Gastroesophageal sphincter (tissue), 4 donors: ENCODE data around the gene GCN1. TPM values are rescaled to one million over a fixed set of nuclear protein-coding genes. Genes with fewer than 3 reads are reported as not detected.

Source experiments
- ATAC-seq: fragments of 150-250 bp; one replicate; pipeline ENCODE4 v1.9.1; 2016; ENCODE audit warnings: mild to moderate bottlenecking, moderate library complexity
- H3K27ac ChIP-seq, 4 donors: fragments of 200-600 bp; sonication (generic) in 3 of 4; 1 replicate in 3 of 4; 2 replicates in 1 of 4; pipeline ENCODE4 v1.5.1; 2016 to 2019
- H3K27me3 ChIP-seq: fragments of 200-600 bp; sonication (generic); one replicate; pipeline ENCODE4 v1.5.1; 2019
- H3K36me3 ChIP-seq, 2 donors: fragments of 200-600 bp; sonication (generic); one replicate each; pipeline ENCODE4 v1.5.1; 2019; ENCODE audit warnings: control low read depth in 1 of 2
- H3K4me1 ChIP-seq, 3 donors: fragments of 200-600 bp; sonication (generic); 1 replicate in 2 of 3; 2 replicates in 1 of 3; pipeline ENCODE4 v1.5.1; 2016 to 2019; ENCODE audit warnings: control low read depth in 2 of 3
- H3K4me3 ChIP-seq, 2 donors: fragments of 200-600 bp; sonication (generic); one replicate each; pipeline ENCODE4 v1.5.1; 2019; ENCODE audit warnings: mild to moderate bottlenecking in 1 of 2, moderate library complexity in 1 of 2
- H3K9me3 ChIP-seq, 3 donors: fragments of 200-600 bp; sonication (generic); one replicate each; pipeline ENCODE4 v1.5.1; 2017 to 2019; ENCODE audit warnings: control low read depth in 2 of 3
- EP300 ChIP-seq: sonication (generic); formaldehyde crosslinking; IDR thresholded peaks from one replicate; pipeline ENCODE4 v1.6.1; 2017; ENCODE audit warnings: antibody characterized with exemption, mild to moderate bottlenecking
- POLR2A ChIP-seq, 2 donors: fragments of 450-650 bp; IDR thresholded peaks; one replicate each; pipeline ENCODE4 v1.6.1; 2017; ENCODE audit warnings: antibody characterized with exemption in 2 of 2, mild to moderate bottlenecking in 2 of 2, moderate library complexity in 1 of 2
- POLR2AphosphoS5 ChIP-seq: sonication (generic); formaldehyde crosslinking; IDR thresholded peaks from one replicate; pipeline ENCODE4 v1.6.1; 2017; ENCODE audit warnings: antibody characterized with exemption
- WGBS, 2 donors: methylation state at CpG; one replicate each; pipeline ENCODE4 v1.1.5; 2018; ENCODE audit warnings: low coverage in 1 of 2; 5-methylcytosine and 5-hydroxymethylcytosine counted together
- total RNA-seq, 4 donors: library from RNA; depleted of rRNA; stranded (reverse); fragments of >200 nt; gene quantifications; one replicate each; pipeline ENCODE4 v1.1.0, GENCODE V29; 2016
- TF ChIP-seq, protein P1 (sequence below), 4 experiments: fragments of 200-600 bp in 2 of 4; fragments of 450-650 bp in 2 of 4; sonication (generic) in 1 of 4; IDR thresholded peaks; one replicate each; pipeline ENCODE4 v1.5.1; 2017 to 2019; ENCODE audit warnings: antibody characterized with exemption in 4 of 4, mild to moderate bottlenecking in 2 of 4, moderate library complexity in 2 of 4

Gene GCN1
- total RNA-seq, 4 donors from 2014 or later: 39.3 to 82.2 (median 56.0) TPM

DNA sequence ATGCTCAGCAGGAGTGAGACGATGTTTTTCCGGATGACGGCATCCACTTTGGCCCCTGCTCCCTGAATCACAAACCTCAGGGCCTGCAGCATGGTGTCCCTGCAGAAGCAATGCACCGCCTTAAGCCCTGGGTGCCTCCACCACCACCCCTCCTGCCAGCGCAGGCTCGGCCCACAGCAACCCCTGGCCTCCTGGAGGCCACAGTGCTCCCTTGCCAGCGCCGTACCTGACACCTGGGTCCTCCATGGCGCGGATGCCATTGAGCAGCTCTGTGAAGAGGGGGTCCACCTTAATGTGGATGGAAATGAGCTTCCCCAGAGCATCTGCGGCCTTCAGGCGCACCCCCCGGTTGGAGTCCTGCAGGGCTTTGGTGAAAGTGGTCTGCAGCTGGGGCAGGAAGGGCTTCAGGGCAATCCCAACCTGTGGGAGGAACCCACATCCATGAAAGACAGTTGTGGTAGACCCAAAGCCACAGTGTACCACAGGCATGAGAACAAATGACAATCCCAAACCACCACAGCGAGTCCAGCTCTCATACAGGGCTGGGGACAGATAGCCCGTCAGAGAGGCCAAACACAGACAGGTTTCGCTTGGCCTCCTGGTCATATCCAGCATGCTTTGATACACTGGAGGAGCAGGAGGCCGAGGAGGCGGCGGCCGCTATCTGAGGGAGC is 60.1 kb downstream of the GCN1 start:
- Histone ChIP-seq H3K27me3 (no peaks in the 10 kb centered on the region), H3K4me3 (no peak overlapping the region), H3K4me1 (no peaks in the 10 kb centered on the region), H3K36me3 (peaks cover 0 to 100% of the 10 kb centered on the region in 2 donors), H3K9me3 (no peaks in the 10 kb centered on the region), H3K27ac (no peak overlapping the region)
- no peak for ATAC-seq
- 100% methylated on average over 2 of the region's 20 CpGs; no CpG with 5 or more reads in 1 of the 2 donors for WGBS, 2 donors
- TF ChIP-seq POLR2A (IDR thresholded peaks at IDR 0.05): no peak
- TF ChIP-seq, protein P1, sequence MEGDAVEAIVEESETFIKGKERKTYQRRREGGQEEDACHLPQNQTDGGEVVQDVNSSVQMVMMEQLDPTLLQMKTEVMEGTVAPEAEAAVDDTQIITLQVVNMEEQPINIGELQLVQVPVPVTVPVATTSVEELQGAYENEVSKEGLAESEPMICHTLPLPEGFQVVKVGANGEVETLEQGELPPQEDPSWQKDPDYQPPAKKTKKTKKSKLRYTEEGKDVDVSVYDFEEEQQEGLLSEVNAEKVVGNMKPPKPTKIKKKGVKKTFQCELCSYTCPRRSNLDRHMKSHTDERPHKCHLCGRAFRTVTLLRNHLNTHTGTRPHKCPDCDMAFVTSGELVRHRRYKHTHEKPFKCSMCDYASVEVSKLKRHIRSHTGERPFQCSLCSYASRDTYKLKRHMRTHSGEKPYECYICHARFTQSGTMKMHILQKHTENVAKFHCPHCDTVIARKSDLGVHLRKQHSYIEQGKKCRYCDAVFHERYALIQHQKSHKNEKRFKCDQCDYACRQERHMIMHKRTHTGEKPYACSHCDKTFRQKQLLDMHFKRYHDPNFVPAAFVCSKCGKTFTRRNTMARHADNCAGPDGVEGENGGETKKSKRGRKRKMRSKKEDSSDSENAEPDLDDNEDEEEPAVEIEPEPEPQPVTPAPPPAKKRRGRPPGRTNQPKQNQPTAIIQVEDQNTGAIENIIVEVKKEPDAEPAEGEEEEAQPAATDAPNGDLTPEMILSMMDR (IDR thresholded peaks at IDR 0.05): no peak
- no peak for TF ChIP-seq EP300
- TF ChIP-seq POLR2AphosphoS5: no peak

DNA sequence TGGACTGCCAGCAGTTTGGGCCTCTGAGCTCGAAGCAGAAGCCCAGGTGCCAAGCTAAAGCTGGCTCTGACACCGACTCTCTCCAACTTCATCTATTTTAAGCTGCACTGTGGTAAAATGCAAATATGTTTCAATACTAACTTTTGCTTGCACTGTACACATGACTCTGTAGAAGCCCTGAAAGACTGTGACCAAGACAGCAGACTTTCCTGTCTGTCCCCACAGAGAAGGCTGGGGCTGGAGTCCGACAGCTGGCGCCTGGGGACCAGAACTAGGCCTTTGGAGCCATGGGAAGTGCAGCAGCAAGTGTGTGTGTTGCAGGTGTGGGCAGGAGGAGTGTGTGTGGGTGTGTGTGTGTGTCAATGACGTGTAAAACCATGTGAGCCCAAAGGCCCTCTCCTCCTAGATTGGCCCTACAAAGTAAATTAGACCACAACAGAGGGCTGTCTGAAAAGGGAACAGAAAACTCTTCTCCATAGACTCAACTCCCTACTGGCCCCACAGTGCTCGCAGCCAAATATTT is 61.6 kb downstream of the GCN1 start:
- ATAC-seq: no peak

DNA sequence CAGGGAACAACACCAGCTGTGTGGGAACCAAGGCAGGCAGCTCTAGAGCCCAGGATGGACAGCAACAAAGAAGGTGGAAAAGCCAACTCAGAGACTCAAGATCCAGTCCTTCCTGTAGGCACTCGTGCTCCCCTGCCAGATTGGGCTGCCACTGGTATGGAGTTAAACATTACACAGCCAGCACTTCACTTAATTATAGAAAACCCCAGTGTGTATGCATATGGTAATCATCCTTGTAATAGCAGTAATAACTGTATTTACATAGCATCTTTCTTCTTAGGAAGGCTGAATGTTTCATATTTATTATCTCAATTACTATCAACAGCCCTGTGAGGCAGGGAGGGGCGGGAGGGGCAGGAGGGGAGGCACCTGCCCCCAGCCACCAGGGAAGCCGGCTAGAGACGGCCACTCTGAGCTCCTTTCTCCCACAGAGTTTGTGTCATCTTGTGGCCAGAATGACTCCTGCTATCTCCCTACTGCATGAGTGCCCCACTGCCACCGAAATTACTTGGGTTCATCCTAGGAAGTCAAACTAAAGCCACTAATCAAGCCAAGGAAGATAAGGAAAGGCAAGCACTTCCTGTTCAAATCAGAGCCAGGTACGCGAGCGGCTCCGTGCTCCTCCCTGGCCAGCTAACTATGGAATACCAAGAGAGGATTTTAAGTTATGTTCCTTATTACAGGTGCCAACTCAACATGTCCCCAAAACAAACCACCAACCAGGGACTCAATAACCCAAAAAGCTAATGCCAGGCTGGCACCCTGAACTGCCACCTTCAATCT is 62.3 kb downstream of the GCN1 start:
- TF ChIP-seq POLR2A (IDR thresholded peaks at IDR 0.05) (no peak), EP300 (no peak), POLR2AphosphoS5 (no peak)
- TF ChIP-seq, protein P1 (IDR thresholded peaks at IDR 0.05): no peak
- Histone ChIP-seq H3K27ac (no peak overlapping the region), H3K4me1 (no peaks in the 10 kb centered on the region), H3K4me3 (no peak overlapping the region), H3K36me3 (peaks cover 0 to 100% of the 10 kb centered on the region in 2 donors), H3K9me3 (no peaks in the 10 kb centered on the region), H3K27me3 (no peaks in the 10 kb centered on the region)
- 82 to 89% methylated on average over 3 to 8 of the region's 9 CpGs for WGBS, 2 donors
- ATAC-seq: no peak

More for the DNA sequence above, 61.6 kb downstream of the GCN1 start:
- Histone ChIP-seq H3K4me3 (no peak overlapping the region), H3K27me3 (no peaks in the 10 kb centered on the region), H3K4me1 (no peaks in the 10 kb centered on the region), H3K36me3 (peaks cover 0 to 100% of the 10 kb centered on the region in 2 donors), H3K27ac (no peak overlapping the region), H3K9me3 (no peaks in the 10 kb centered on the region)
- no peak for TF ChIP-seq POLR2AphosphoS5
- 60 to 100% methylated on average over 1 to 3 of the region's 6 CpGs for WGBS, 2 donors

DNA sequence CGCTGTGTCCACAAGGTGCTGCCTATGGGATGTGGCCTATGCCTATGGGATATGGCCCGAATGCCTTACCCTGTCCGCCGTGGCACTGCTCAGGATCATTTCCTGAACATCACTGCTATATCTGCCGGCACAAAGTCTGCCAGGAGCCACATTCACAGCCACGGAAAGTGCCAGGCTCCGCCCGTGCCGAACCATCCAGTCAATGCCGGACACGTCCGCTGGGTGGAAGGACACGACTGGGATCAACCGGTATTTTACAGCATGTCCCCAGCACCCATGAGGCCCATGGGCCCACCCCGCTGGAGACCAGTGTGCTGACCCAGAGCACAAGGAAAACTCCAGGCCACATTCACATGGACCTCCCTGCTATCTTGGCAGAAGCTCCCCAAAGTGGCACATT is 63.4 kb downstream of the GCN1 start:
- 86 to 93% methylated on average over 6 to 9 of the region's 15 CpGs for WGBS, 2 donors
- Histone ChIP-seq H3K9me3 (no peaks in the 10 kb centered on the region), H3K4me3 (no peak overlapping the region), H3K4me1 (peaks cover 0 to 7% (median 0%) of the 10 kb centered on the region in 3 donors), H3K36me3 (peaks cover 0 to 100% of the 10 kb centered on the region in 2 donors), H3K27ac (no peak overlapping the region), H3K27me3 (no peaks in the 10 kb centered on the region)
- ATAC-seq: no peak
- TF ChIP-seq POLR2A (IDR thresholded peaks at IDR 0.05) (no peak), EP300 (no peak), POLR2AphosphoS5 (no peak)
- TF ChIP-seq, protein P1 (IDR thresholded peaks at IDR 0.05): no peak

DNA sequence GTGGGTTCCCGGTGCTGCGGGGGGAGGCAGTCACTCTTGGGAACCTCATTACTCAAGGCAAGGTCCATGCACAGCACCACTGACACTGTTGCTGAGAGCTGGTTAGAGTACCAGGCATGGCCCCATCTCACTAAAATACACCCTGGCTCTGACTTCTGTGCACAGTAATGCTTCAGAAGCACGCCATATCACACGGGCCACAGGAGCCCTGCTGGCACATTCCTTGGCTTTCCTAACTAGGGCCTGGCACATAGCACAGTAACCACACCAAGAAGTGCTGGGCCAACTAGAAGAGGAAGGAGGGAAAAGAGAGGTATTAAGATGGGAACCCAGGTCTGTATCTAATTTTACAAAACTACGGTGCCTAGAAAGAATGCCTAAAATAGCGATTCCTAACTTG is 64.5 kb downstream of the GCN1 start:
- peaks cover 0 to 94% of the 10 kb centered on the region in 2 donors for H3K36me3 ChIP-seq
- H3K4me3 ChIP-seq: no peak overlapping the region
- no peaks in the 10 kb centered on the region for H3K9me3 ChIP-seq
- ATAC-seq: no peak
- TF ChIP-seq, protein P1 (IDR thresholded peaks at IDR 0.05): no peak
- TF ChIP-seq POLR2A (IDR thresholded peaks at IDR 0.05): no peak
- TF ChIP-seq EP300: no peak
- no peak for TF ChIP-seq POLR2AphosphoS5
- no peaks in the 10 kb centered on the region for H3K27me3 ChIP-seq
- no peak overlapping the region for H3K27ac ChIP-seq
- 79 to 84% methylated on average over 3 to 4 of the region's 6 CpGs for WGBS, 2 donors
- H3K4me1 ChIP-seq: peaks cover 0 to 7% (median 0%) of the 10 kb centered on the region in 3 donors
